ENCODE measurements around the gene NOG.

Gene NOG

GRCh38 chr17:56593646-56594319, at the start of gene NOG:
NOG (plus strand) TSS chr17:56593699; CDS start chr17:56594224, 525 bp downstream.
- peak in 36 of 56 donors; percentile 11 to 81 (median 48) for DNase-seq

DNA sequence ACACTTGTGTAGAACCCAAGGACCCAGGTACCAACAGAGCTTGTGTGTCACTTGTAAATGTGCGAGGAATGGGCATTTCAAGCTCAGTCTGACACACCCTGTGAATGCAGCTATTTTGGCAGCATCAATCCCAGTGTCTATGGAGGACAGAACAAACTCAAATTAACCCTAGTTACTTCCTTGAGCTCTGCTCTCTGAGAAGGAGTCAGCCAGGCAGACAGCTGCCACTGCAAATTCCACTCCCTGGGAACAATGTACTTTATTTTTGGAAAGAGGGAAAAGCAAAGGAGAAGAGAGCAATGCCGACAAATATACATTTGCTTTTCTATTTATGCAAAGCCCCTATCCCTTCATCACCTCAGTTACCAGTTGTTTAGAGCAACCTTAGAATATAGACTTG, 48.4 kb upstream of the NOG start:
- no peak for DNase-seq

DNA sequence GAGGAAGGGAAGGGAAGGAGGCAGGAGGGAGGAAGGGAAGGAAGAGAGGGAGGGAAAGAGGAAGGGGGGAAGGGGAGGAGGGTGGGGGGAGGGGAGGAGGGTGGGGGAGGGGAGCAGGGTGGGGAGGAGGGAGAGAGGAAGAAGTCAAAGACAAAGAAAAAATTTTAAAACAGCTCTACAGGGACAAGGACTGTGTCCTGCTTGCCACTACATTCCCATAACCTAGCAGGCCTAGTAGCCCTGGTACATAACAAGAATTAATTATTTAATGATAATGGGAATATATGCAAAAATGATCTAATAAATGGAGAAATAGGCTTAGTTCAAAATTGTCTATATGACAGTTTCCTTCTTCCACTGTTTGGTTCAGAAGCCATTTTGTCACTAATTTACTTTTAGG, 47.6 kb upstream of the NOG start:
- no peak for DNase-seq

GRCh38 chr17:56548661-56549060, 44.8 kb upstream of the NOG start:
- no peak for DNase-seq

DNA sequence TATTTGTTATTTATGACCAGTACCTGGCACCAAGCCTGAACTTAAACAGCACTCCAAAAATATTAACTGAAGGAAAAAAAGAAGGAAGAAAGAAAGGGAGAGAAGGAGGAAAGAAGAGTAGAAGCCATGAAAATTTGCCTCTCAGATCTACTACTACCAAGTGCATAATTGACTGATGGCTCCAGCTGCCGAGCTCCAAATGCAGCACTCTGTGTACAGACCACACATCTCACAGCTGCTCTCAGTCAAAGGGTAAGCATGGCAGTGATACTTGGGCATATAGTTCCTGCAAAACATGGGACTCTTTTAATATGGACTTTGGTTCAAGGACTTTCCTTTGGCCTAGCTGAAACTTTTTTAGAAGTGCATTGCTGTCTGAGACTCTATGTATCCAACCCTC, 44.0 kb upstream of the NOG start:
- DNase-seq, result no peak

DNA sequence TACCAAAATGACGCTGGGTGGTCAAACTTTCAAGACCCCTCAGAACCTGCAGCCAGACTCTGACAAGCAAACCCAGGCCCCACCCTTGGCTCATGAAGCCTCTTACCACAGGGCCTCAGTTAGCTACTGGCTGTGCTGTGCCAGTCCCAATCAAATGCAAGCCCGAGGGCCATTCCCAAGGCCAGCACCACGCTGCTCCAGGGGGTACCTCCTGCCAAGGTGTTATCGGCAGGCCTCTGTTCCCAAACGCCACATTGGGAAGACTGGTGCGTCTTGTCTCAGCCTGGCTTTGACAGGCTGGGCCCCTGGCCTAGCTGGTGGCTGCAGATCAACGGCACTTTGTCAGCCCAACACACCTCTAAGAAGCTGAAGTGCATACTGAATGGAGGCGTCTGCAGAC, 35.8 kb upstream of the NOG start:
- no peak for DNase-seq

DNA sequence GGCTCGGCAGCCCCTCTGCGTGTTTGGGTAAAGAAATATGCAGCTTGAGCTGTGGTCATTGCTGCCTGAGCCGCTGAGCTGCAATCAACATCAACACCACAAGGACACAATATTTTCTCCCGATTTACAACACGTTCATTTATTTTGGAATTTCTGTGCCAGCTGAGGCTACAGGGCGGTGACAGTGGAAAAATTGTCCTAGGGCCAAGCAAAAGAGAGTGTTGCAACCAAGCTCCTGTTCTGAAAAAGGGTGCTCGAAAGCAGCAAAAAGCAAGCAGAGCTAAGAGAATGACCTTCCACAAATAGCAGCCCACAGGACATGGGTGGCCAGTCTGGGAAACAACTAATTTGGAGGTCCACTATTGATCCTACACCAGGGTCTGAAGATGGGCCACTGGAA, 35.4 kb upstream of the NOG start:
- DNase-seq, result no peak

GRCh38 chr17:56570199-56570598, 23.3 kb upstream of the NOG start:
- no peak for DNase-seq

DNA sequence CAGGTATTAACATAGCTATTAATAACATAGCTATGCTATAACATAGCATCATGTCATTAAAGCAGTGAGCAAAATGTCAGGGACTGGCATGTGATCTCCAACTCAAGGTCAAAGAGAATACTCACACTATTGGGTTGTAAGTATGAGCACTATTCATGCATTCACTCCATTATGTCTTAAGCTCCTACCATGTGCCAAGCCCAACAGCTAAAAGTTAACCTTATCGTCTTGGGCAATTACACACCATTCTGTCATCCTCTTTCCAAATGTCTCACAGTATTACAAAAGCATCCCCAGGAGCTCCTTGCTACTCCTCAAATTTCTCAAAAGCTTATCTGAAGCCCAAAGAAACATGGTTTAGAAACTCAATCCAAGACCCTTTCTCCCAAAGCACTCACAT, 22.0 kb upstream of the NOG start:
- DNase-seq, result no peak

DNA sequence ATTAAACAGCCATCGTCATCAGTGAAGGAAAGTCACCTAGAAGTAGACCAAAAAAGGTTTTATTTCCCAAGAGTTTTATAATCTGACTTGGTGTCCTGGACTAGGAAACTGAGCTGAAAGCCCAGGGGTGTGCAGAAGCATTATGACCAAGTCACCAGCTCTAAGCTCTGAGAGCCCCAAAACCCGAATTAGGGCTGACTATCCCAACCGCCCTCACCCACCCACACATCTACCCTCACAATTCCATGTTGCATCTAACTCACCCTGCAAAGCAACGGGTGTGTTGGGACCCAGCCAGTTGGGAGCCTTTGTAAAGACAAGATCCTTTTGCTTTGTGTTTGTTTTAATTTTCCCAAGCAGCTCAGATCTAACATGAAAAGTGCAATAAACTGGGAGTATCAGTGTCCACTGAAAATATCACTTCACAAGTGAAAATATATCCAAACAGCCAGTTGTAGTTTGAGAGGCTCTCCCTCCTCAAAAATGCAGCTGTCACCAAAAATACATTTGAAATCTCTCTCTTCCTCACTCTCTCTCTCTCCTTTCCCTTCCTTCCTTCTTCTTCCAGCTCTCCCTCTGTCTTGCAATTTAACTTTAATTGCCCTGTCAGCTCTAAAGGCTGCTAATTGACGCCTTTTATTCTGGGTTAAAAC, 16.2 kb upstream of the NOG start:
- DNase-seq, result no peak

DNA sequence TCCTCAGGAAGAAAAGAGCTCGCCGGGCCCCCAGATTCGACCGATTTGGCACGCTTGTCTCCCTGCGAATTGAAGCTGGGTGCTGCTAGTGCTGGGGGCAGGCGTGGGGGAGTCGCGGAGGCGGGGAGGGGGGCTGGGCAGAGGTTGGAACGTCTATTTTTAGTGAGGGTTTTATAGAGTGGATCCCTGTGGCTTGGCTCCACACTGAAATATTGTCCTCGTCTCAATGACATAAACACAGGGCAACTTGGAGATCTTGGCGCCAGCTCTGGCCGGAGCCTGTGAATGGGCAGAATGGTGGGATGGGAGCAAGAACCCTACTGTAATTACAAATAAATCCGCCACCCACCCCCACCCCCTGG, 15.7 kb upstream of the NOG start:
- peak in 21 of 56 donors; percentile 1 to 50 (median 19) for DNase-seq

DNA sequence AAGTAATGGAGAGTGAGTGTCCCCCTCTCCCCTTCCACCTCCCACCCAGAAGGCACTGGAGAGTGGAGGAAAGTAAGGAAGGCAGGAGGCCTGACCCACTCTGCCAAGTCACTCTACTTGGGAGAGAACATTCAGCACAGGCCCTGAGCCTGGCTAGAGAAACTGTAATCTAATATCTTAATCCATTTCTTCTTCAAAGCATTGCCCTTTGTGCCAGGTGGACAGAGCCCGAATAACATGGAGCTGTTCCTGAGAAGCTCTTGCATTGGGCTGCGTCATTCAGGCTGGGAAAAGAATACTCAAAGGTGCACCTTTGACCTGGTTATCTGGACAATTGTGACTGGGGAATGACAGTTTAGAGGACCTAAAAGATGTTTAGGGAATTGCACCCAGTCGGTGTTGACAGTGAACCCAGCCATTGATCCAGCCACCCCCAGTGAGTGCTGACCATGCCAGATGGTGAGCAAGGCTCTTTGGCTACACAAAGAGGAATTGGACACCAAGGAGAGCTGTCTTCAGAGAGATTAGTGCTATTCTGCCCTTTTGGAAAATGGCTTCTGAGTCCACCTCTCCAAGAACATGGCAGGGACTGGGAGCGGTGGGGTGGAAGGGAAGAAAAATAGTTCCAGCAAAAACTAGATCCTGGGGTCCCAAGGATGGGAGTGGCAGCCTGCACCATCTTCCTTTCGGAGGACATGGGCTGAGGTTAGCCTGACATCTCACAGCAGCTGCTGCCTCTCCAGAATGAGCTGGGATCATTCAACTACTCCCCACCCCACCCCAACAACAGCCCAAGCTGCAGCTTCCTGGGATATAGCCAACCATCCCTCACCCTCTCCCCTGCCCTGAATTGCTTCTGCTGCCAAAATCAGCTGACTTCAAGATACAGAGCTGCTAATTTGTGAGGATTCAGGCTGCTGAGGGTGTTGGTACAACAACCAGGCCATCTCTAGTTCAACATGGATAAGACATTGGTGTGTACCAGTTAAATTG, 11.6 kb upstream of the NOG start:
- DNase-seq, result no peak

DNA sequence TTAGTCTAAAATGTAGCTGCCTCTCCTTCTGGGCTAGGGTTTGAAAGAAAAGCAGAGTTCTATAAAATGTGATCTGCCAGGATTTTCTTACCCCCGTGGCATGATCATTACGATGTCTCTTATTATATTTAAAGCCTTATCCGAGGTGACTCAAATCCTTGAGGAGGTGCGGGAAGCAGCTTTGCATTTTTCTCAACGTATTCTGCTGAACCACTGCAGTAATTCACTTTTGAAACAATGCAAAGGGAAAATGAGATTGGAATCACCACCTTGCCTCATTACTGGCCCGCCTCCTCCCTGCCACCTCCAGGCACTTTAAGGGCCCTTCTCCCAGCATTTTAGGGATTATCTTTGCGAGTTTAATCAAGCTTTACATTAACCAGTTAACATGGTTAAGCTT, 9.7 kb upstream of the NOG start:
- no peak for DNase-seq

- no peak for DNase-seq
Observed at GRCh38 chr17:56587298-56587697, 6.2 kb upstream of the NOG start.

DNA sequence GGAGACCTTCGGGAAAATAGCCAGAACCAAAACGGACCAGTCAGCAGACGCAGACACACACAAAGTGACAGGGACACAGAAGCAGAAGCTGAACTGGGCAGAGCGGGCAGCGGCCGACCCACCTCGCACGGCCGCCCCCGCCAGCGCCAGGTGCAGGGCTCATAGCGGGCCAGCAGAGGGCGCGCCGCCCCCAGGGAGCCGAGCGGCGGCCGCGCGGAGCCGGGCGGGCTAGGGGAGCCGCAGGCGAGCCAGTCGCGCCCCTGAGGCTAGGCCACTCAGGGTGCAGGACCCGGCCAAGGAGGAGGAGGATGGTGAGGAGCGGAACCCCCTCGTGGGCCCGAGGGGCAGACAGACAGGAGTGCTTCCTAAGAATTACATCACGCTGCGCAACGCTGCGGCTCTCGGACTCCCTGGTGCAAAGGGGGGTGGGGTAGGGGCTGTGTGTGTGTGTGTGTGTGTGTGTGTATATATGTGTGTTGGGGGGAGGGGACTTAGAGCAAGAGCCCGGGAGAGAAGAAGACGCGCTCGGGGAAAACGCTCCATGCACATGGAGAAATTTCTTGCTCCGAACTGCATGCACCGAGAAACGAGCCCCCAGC, 913 bp upstream of the NOG start:
- peak in 38 of 56 donors; percentile 4 to 78 (median 43) for DNase-seq

DNA sequence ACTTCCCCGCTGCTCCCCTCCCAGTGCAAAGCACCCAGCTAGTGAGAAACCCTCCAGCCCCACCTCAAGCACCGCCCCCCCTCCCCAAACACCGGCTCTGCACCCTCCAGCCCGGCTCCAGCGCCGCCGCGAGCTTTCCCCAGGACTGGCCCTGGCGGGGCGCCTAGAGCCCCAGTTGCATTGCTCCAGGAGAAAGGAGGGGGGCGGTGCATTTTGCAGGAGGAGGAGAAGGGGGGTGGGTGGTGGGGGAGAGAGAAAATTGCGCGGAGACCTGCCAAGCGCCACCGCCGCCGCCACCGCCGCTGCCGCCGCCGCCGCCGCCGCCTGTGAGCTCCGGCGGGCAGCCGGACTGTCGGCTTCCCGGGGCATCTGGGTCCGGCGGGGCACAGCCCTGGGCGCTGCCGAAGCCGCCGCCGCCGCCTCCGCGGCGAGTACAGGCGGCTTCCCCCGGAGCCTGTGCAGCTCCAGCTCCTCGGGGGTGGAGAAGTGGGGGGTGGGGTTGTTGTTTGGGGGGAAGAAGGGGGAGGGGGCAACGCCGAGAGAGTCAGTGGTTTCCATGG, 333 bp upstream of the NOG start:
- DNase-seq, result peak in 43 of 56 donors; percentile 12 to 79 (median 51)

DNA sequence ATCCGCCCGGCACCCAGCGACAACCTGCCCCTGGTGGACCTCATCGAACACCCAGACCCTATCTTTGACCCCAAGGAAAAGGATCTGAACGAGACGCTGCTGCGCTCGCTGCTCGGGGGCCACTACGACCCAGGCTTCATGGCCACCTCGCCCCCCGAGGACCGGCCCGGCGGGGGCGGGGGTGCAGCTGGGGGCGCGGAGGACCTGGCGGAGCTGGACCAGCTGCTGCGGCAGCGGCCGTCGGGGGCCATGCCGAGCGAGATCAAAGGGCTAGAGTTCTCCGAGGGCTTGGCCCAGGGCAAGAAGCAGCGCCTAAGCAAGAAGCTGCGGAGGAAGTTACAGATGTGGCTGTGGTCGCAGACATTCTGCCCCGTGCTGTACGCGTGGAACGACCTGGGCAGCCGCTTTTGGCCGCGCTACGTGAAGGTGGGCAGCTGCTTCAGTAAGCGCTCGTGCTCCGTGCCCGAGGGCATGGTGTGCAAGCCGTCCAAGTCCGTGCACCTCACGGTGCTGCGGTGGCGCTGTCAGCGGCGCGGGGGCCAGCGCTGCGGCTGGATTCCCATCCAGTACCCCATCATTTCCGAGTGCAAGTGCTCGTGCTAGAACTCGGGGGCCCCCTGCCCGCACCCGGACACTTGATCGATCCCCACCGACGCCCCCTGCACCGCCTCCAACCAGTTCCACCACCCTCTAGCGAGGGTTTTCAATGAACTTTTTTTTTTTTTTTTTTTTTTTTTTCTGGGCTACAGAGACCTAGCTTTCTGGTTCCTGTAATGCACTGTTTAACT, 1.0 kb downstream of the NOG start:
- peak in 6 of 56 donors; percentile 12 to 32 (median 28) for DNase-seq

GRCh38 chr17:56595108-56595418, 1.6 kb downstream of the NOG start:
- no peak for DNase-seq

DNA sequence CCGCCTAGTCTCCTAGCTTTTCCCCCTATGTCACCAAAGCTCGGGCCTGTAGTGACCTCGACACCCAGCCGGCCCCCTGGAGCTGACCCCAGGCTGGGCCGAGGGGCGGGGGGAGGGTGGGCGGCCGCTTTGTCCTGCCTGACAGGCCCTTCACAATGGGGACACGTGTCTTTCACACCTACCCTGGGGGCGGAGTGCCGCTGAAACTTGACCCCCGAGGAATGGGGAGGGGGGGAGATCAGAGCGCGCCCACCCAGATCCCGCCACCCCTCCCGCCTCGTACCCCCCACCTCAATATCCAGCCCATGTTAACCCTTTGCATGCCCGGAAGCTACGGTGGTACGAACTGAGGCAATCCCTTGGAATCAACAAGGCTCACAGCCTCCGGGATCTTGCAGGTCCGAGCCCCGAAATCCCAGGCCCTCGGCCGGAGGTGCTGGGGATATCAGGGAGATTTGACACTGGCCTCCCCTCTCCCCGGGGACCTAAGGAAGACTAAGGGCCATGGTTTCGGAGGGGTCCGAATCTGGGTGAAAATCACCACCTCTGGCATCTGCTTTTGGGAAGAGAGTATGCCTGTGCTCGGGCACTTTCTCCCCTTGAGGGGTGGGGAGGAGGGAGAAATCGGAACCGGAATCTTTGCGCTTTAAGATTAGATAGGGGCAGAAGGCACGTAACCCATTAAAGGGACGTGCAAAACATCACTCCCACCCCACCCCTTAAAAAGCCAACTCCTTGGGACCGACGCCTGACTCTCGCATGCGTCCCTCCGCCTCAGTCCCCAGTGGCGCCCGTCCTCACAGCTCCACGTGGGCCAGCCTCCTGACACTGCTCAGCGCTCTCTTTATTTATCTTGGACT, 2.6 kb downstream of the NOG start:
- peak in 3 of 56 donors; percentile 4 to 11 (median 8) for DNase-seq

Data from amygdala (tissue), 56 donors.